BJ (cell line): ENCODE data around the gene CLIC5. TPM values are rescaled to one million over a fixed set of nuclear protein-coding genes. Genes with fewer than 3 reads are reported as not detected.

Experiments used
- CTCF ChIA-PET: fragments of 350-600 bp; formaldehyde crosslinking; extraction: SDS; loops from one replicate; lab custom pipeline; 2021; ENCODE audit warnings: antibody characterized with exemption, inconsistent platforms; lab: Yijun Ruan, JAX
- POLR2A ChIA-PET: fragments of 300-600 bp; sonication (Branson Sonifier 250); formaldehyde crosslinking; extraction: SDS; loops from one replicate; lab custom pipeline; 2021; ENCODE audit warnings: antibody characterized with exemption; lab: Charles Lee
- DNase-seq: peaks from one replicate; pipeline ENCODE4 v3.0.0-alpha.2; 2011; ENCODE audit warnings: low read depth
- H3K27me3 ChIP-seq: 2 replicates; pipeline ENCODE4 v1.6.0; 2011; ENCODE audit warnings: low read length; ENCODE audit not compliant: control insufficient read depth, insufficient read depth
- H3K36me3 ChIP-seq: 2 replicates; pipeline ENCODE4 v1.5.1; 2011; ENCODE audit warnings: low read length; ENCODE audit not compliant: control insufficient read depth, insufficient read depth
- H3K4me3 ChIP-seq: 2 replicates; pipeline ENCODE4 v1.5.1; 2011; ENCODE audit warnings: low read depth, mild to moderate bottlenecking, control low read depth, low read length
- CTCF ChIP-seq: IDR thresholded peaks from 2 replicates; pipeline ENCODE4 v1.5.1; 2011; ENCODE audit warnings: low read depth, mild to moderate bottlenecking, control low read depth, inconsistent platforms, low read length, moderate library complexity; ENCODE audit not compliant: insufficient read depth
- polyA plus RNA-seq: library from polyadenylated mRNA; depleted of rRNA; stranded (reverse); fragments of >200 nt; gene quantifications from 2 replicates; pipeline ENCODE4 v1.2.3, GENCODE V29; 2011

CLIC5 gene
- polyA plus RNA-seq, 1 experiment, result not detected

GRCh38 chr6:46044881-46045617 lies 29.4 kb upstream of the CLIC5 start:
- POLR2A ChIA-PET, result no interaction called here

GRCh38 chr6:46042355-46042999 lies 26.8 kb upstream of the CLIC5 start:
- no peaks in the 10 kb centered on the region for H3K27me3 ChIP-seq
- ChIA-PET CTCF (interaction anchor here (0.9 to 1.1 kb wide), 2 partner anchors 8 to 44 kb away, joined by 5 read pairs; no protein-coding TSS in a partner anchor), POLR2A (no interaction called here)
- H3K4me3 ChIP-seq, result no peak overlapping the region
- DNase-seq, result no peak
- peak; percentile 46 for TF ChIP-seq CTCF
- no peaks in the 10 kb centered on the region for H3K36me3 ChIP-seq

More at GRCh38 chr6:46044881-46045617, 29.4 kb upstream of the CLIC5 start:
- Histone ChIP-seq H3K27me3 (no peaks in the 10 kb centered on the region), H3K4me3 (no peak overlapping the region), H3K36me3 (no peaks in the 10 kb centered on the region)
- peak; percentile 22 for DNase-seq
- no peak for TF ChIP-seq CTCF
- CTCF ChIA-PET, result interaction anchor here (0.6 to 1.0 kb wide), 3 partner anchors 45 to 1025 kb away, joined by 3 to 5 read pairs (median 4); no protein-coding TSS in a partner anchor

- ChIA-PET CTCF (interaction anchor here (1.4 to 2.0 kb wide), 2 partner anchors 50 to 370 kb away, joined by 3 to 6 read pairs; no protein-coding TSS in a partner anchor), POLR2A (no interaction called here)
- H3K27me3 ChIP-seq, result no peaks in the 10 kb centered on the region; the same call in 1 of the 2 replicates
- H3K4me3 ChIP-seq, result no peak overlapping the region
- DNase-seq, result no peak
- no peak for TF ChIP-seq CTCF
- no peaks in the 10 kb centered on the region for H3K36me3 ChIP-seq
These were observed 24.6 kb upstream of the CLIC5 start for GRCh38 chr6:46040288-46040687.

GRCh38 chr6:46039646-46040045 lies 24.0 kb upstream of the CLIC5 start:
- CTCF ChIA-PET, result interaction anchor here (1.4 to 2.0 kb wide), 2 partner anchors 50 to 370 kb away, joined by 3 to 6 read pairs; no protein-coding TSS in a partner anchor
- TF ChIP-seq CTCF, result no peak
- Histone ChIP-seq H3K4me3 (no peak overlapping the region), H3K27me3 (no peaks in the 10 kb centered on the region; the same call in 1 of the 2 replicates), H3K36me3 (no peaks in the 10 kb centered on the region)
- POLR2A ChIA-PET, result no interaction called here
- no peak for DNase-seq

- no peak for TF ChIP-seq CTCF
- DNase-seq, result no peak
- CTCF ChIA-PET, result no interaction called here
- Histone ChIP-seq H3K27me3 (no peaks in the 10 kb centered on the region; the same call in 1 of the 2 replicates), H3K4me3 (no peak overlapping the region), H3K36me3 (no peaks in the 10 kb centered on the region)
- POLR2A ChIA-PET, result no interaction called here
These were observed 21.3 kb upstream of the CLIC5 start for GRCh38 chr6:46036911-46037310.
